ENCODE data around the gene TPK1.
"Not testable (repeated sequence)": the region's sequence is repeated elsewhere in the genome, so short reads cannot be mapped to it uniquely, and the experiment has no call there.

The TPK1 gene

DNA sequence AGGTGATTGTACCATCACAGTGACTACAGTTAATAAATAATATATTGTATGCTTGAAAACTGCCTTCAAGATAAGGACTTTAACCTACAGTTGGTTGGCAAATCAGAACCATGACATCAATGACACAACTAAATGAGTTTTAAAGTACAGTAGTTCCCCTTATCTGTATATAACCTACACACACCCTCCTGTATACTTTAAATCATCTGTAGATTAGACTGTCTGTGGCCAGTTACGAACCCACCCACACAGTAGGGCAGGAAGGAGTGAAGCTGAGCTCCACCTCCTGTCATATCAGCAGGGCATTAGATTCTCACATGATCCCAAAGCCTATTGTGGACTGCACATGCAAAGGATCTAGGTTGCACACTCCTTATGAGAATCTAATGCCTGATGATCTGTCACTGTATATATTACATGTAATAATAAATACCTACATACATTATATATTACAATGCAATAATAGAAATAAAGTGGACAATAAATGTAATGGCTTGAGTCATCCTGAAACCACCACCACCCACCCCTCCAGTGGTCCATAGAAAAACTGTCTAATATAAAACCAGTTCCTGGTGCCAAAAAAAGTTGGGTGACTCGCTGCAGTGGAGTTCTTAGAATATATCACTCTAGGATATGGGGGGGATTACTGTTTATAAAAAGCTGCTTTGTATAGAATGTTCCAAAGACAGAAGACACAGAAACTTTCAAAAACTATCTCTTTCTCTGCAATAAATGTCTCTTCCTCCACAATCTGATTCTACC lies 5.6 kb downstream of the TPK1 start:
- DNase-seq: peak; percentile 53
- in situ Hi-C loops (cut with HindIII; ENCODE audit: low pct_ligation_motif_present, low pct_unique_long_range_greater_than_20kb, low sequenced_read_pairs): no loop called here

DNA sequence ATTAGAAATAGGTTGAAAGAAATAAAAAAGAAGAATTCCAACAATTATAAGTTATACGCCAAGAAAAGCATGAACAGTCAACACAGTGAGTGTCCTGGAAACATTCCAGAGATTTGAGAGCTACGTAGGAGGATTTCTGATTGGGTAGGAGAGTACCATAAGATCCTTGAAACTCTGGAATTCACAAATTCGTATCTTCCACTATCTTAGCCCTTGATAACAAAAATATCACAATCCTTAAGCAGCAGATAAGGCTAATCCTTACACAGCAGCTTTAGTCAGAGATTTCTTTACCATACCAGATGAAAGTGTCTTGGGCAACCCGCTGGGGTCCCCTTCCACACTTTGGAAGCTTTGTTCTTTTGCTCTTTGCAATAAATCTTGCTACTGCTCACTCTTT lies 8.2 kb downstream of the TPK1 start:
- DNase-seq: peak; percentile 96
- in situ Hi-C loops (cut with HindIII; ENCODE audit: low pct_ligation_motif_present, low pct_unique_long_range_greater_than_20kb, low sequenced_read_pairs): no loop called here

DNA sequence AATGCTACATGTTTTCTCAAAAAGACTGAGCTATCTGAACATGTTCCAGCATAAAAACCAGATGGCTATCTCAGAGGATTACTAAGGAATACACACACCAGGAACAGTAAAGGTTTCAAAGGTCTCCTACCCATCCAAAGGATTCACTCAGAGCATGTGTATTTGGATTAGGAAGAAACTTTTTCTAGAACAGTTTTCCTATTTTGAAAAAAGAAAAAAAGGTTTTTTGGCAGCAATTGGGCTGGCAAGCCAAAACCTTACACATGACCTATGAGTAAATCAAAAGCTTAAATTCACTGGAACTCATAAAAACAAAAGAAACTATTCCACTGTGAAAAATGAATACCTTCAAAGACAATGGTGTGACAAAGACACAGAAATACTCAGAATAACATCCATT lies 9.6 kb downstream of the TPK1 start:
- in situ Hi-C loops (cut with HindIII; ENCODE audit: low pct_ligation_motif_present, low pct_unique_long_range_greater_than_20kb, low sequenced_read_pairs): no loop called here
- no peak for DNase-seq

DNA sequence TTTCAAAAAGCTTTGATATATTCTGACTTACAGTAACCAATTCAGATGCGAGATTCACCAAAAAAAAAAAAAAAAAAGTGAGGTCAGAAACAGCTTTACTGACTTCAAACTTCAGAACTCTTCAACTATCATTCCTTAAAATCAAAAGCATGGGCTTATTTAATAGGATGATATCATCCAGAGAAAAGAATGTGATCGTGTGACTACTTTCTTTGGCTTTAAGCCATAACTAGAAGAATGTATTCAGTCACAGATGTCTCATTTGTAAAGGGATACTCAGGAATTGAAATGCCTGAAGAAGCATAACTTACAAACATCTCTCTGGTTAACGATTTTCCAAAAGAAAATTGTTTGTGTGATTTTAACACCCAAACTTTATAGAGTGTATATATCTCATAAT lies 11.5 kb downstream of the TPK1 start:
- DNase-seq: peak; percentile 99
- in situ Hi-C loops (cut with HindIII; ENCODE audit: low pct_ligation_motif_present, low pct_unique_long_range_greater_than_20kb, low sequenced_read_pairs): no loop called here

DNA sequence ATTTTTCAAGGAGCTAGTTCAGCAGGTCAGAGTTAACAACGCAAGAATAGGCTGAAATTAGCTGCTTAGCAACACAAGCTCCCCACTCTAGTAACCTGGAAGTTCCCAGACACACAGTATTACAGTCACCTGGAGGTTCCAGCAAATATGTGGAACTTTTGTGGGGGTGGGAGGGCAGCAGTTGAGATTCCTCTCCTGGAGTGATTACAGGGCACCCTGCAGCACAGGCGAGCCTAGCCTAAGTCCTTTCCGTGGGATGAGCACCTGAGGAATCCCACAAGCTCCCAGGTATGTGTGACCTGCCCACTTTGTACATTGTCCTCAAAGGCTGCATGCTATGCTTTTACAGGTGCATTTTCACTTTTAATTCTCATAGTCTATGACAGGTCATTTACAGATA lies 13.6 kb downstream of the TPK1 start:
- in situ Hi-C loops (cut with HindIII; ENCODE audit: low pct_ligation_motif_present, low pct_unique_long_range_greater_than_20kb, low sequenced_read_pairs): no loop called here
- no peak for DNase-seq

DNA sequence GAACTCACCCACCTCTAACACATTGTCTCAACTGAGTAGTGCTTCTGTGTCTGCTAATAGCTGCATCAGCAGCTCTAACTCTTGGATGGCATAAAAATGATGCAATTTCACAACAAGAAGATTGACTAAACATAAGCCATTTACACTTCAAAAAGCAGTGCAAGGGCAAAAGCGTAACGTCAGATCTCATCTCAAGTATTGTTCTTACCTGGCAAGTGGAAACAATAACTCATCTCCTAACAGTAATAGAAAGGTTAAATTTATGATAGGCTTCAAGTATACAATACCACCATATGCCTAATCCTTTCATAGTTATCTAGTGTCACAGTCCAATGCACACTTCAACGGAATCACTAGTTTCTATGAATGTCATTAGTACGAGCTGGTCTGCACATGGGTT lies 14.8 kb downstream of the TPK1 start:
- in situ Hi-C loops (cut with HindIII; ENCODE audit: low pct_ligation_motif_present, low pct_unique_long_range_greater_than_20kb, low sequenced_read_pairs): no loop called here
- DNase-seq: no peak

DNA sequence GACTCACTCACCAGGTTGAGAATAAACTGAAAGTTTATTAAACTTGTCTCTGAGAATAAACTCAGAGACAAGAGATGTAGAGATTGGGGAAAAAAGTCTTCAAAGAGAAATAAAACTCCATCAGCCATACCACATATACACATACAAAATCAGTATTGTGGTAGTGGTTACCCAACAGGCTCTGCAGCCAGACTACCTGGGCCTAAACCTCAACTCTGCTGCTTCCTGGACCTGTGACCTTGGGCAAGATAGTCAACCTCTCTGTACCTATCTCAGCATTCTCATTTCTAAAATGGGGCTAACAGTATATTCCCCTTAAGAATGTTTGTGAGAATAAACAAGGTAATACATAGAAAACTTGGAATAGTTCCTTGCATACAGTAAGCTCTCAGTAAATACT lies 15.3 kb downstream of the TPK1 start:
- in situ Hi-C loops (cut with HindIII; ENCODE audit: low pct_ligation_motif_present, low pct_unique_long_range_greater_than_20kb, low sequenced_read_pairs): no loop called here
- no peak for DNase-seq

DNA sequence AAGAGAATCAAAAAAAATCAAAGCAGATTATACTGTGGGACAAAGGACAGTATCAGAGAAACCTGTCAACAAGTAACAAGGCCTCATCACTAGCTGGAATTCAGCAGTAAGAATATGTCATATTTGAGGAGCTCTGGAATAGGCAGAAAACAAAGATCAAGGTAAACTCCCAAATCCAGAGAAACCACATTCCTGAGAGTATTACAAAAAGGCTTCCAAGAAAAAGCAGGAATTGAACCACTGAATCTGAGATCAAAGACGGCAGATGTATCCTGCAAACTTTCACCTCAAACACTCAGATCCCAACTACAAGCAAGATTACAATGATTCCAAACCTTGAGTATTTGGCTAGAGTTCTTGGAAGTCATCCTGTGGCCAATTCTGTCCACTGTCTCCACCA lies 16.3 kb downstream of the TPK1 start:
- DNase-seq: no peak
- in situ Hi-C loops (cut with HindIII; ENCODE audit: low pct_ligation_motif_present, low pct_unique_long_range_greater_than_20kb, low sequenced_read_pairs): no loop called here

DNA sequence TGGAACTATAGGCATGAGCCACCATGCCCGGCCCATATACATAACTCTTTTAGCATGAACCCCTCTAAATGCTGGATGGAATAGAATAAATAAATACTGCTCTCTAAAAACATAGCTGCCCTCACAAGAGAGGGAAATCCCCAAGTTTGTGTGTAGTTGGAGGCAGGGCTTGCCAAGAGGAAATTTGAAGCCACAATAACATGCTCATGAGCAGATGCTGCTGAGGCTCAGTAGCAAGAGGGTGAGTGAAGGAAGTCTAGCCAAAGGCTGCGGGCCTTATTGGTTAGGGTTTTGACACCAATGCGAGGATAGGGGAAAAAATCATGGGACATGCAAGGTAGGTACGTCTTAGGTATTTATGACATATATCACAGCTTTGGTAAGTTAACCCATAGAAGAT lies 17.3 kb downstream of the TPK1 start:
- no peak for DNase-seq
- in situ Hi-C loops (cut with HindIII; ENCODE audit: low pct_ligation_motif_present, low pct_unique_long_range_greater_than_20kb, low sequenced_read_pairs): no loop called here

DNA sequence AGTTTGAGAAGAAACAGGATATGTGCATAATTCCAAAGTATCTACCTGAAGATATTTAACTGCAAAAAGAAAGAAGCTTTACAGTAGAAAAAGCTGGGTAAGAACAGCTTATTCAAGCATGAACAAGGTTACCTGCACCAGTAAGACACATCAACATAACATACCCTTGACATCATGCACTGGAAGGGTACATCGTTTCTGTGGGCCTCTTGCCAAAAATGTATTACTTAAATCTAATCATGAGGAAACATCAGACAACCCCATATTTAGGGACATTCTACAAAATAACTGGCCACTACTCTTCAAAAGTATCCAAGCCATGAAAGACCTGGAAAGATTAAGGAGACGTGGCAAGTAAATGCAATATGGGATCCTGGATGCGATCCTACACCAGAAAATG lies 18.9 kb downstream of the TPK1 start:
- in situ Hi-C loops (cut with HindIII; ENCODE audit: low pct_ligation_motif_present, low pct_unique_long_range_greater_than_20kb, low sequenced_read_pairs): no loop called here
- no peak for DNase-seq

DNA sequence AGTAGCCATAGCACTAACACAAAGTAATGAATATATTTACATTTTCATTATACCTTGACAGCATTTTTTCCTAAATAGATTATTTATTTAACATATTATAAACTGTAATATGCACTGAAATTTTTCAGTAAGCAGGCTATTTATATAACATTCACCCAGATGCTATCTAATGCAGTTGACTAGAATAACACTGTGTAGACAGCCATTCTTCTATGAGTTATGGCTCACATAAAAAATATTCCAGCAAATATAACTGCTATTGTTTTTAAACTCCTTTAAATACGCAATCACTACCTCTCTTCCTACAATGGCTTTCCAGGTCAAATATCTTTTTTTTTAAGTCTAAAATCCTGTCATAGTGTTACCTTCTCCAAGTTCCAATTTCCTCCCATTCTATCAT lies 21.6 kb downstream of the TPK1 start:
- in situ Hi-C loops (cut with HindIII; ENCODE audit: low pct_ligation_motif_present, low pct_unique_long_range_greater_than_20kb, low sequenced_read_pairs): no loop called here
- DNase-seq: no peak

DNA sequence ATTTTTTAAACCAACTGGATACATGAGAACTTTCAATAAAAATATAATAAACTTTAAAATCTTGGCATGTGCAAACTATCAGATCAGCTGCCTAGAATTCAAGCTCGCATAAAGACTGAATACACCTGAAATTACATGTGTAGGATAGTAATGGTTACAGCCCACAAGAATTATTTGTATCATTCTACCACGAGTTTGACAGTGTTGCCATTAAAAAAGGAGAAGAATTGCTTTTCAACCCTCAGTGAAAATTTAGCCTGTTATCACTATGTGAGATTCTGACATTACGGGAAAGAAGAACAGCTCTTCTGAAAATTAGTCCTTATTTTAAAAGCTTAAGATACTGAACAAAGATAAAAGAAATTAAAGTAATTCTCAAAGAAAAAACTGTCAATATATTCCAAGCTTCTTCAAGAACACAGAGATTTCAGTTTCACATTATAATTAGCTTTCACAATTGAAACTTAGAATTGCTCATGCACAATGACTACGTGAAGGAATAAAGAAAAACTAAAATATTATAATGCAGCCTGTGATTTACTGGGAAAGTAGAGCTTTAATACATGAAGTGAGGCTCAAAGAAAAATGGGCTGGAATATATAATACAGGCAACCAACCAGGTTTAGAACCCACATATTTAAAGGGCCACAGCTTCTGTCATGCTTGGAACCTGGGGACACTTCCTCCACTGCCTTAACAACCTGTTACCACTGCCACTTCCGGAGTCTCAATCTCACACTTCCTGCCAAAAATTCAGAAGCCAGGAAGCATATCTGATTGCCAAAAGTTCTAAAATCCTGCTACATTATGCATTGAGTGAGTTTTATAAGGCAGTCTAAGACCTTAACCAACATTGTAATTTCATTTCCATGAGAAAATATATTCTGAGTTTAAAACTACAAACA lies 23.2 kb downstream of the TPK1 start:
- no peak for DNase-seq
- in situ Hi-C loops (cut with HindIII; ENCODE audit: low pct_ligation_motif_present, low pct_unique_long_range_greater_than_20kb, low sequenced_read_pairs): no loop called here

DNA sequence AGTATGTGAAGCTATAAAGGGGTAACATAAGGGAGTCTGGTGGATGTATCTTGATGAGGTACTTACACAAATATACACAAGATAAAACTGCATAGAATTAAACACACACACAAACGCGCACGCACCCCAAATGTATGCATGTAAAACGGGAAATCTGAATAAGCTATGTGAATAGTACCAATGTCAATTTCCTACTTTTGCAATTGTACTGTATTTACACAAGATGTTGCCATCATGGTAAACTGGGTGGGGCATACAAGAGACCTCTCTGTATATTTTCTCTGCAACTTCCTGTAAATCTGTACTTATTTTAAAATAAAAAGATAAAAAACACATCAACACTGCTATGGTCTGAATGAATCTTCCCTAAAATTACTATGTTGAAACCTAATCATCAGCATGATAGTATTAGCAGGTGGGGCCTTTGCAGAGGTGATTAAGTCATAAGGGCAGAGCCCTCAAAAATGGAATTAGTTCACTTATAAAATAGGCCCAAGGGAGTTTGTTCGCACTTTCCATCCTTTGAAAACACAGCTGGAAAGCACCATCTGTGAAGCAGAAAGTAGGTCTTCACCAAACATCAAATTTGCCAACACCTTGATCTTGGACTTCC lies 30.1 kb downstream of the TPK1 start:
- in situ Hi-C loops (cut with HindIII; ENCODE audit: low pct_ligation_motif_present, low pct_unique_long_range_greater_than_20kb, low sequenced_read_pairs): no loop called here
- no peak for DNase-seq

DNA sequence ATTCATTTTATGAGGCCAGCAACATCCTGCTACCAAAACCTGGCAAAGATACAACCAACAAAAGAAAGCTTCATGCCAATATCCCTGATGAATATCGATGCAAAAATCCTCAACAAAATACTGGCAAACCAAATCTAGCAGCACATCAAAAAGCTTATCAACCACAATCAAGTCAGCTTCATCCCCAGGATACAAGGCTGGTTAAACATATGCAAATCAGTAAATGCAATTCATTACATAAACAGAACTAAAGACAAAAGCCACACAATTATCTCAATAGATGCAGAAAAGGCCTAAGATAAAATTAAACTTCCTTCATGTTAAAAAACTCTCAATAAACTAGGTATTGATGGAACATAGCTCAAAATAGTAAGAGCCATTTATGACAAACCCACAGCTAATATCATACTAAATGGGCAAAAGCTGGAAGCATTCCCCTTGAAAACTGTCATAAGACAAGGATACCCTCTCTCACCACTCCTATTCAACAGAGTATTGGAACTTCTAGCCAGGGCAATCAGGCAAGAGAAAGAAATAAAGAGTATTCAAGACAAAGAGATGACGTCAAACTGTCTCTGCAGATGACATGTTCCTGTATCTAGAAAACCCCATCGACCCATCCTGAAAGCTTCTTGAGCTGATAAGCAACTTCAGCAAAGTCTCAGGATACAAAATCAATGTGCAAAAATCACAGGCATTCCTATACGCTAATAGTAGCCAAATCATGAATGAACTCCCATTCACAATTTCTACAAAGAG lies 35.0 kb downstream of the TPK1 start:
- in situ Hi-C loops (cut with HindIII; ENCODE audit: low pct_ligation_motif_present, low pct_unique_long_range_greater_than_20kb, low sequenced_read_pairs); DNase-seq: not testable (repeated sequence)

DNA sequence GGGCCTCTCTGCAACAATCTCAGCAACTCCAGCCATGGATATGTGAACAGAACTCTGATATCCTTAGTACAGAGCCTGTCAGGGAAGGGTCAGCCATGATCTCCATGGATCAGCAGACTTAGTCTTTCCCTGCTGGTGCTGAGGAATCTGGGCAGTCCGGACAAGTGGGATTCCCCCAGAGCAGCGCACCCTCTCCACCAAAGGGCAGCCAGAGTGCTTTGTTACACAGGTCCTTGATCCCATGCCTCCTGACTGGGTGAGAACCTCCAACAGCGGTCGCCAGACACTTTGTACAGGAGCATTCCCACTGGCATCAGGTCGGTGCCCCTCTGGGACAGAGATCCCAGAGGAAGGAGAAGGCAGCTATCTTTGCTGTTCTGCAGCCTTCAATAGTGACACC lies 38.9 kb downstream of the TPK1 start:
- in situ Hi-C loops (cut with HindIII; ENCODE audit: low pct_ligation_motif_present, low pct_unique_long_range_greater_than_20kb, low sequenced_read_pairs): no loop called here

DNA sequence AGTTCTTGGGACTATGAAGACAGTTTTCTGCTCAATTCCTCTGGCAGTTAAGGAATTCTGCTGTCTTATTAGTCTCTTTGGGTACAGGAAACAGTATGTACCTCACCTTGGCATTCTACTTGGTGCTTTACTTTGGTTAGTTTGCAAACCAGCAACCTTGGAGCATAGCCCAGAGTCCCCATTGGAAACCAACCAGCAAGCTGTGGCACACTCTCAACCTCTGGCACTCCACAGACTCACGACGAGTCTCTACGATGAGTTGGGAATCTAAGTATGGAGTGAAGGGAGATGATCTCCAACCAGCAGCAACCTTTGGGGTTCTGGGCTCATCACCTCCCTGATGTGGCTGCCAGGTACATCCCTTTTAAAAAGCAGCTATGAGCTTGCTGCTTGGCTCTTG lies 43.8 kb downstream of the TPK1 start:
- no peak for DNase-seq
- in situ Hi-C loops (cut with HindIII; ENCODE audit: low pct_ligation_motif_present, low pct_unique_long_range_greater_than_20kb, low sequenced_read_pairs): no loop called here

More for the DNA sequence above, 38.9 kb downstream of the TPK1 start:
- DNase-seq: no peak

DNA sequence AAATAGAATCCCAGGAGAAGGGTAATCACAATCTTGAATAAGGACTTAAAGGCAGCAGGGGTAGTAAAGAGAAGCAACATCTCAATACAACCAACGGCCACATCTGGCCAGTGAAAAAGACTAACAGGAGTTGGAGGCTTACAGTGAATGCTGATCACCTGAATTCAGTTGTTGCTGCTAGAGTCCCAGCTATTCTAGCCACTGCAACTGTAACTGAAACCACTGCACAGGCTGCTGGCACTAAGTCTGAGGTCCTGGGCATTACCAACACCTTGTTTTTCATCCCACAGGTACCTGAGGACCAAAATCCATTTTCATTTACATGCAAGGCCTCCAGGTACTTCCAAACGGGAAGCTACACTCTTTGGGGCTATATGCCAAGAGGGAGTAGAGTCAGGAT lies 44.4 kb downstream of the TPK1 start:
- in situ Hi-C loops (cut with HindIII; ENCODE audit: low pct_ligation_motif_present, low pct_unique_long_range_greater_than_20kb, low sequenced_read_pairs): no loop called here
- DNase-seq: no peak

DNA sequence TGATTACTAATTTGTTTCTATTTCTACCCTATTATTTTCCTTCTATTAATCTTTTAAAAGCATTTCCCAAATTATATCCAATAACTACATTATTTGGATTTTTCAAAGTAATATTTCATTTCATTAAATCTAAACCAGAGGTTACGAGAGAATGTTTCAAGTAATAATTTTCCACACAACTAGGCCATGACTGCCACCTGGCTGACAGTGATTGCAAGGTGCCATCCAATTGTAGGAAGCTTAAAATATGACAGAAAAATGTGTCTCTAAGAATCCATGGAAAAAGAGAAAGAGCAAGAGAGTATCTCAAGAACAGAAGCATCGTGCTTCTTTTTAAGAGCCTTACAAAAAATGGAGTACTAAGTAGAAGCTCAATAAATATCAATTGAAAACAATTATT lies 48.7 kb downstream of the TPK1 start:
- in situ Hi-C loops (cut with HindIII; ENCODE audit: low pct_ligation_motif_present, low pct_unique_long_range_greater_than_20kb, low sequenced_read_pairs): no loop called here
- peak; percentile 51 for DNase-seq

DNA sequence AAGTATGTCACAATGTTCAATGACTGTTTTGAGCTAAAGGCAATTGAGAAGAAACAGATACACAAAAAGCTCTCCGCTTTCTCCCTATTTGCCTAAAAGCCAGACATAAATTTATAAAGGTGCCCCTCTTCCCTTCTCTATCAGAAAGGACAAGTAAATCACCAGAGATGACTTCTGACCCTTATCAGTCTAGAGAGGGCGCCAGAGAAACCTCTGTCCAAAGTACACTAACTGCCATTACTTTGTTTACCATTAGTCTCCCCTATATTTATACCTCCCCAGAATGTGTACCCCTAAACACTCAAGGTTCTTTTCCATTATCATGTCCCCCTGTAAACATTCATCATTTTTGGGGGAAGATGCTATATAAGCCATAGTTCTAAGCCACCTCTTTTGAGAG lies 49.3 kb downstream of the TPK1 start:
- in situ Hi-C loops (cut with HindIII; ENCODE audit: low pct_ligation_motif_present, low pct_unique_long_range_greater_than_20kb, low sequenced_read_pairs): no loop called here

More for the DNA sequence above, 49.3 kb downstream of the TPK1 start:
- peak; percentile 57 for DNase-seq
